Stimulated activated naive CD8-positive, alpha-beta T cell treated with anti-CD3 and anti-CD28 coated beads, Interleukin-15, amount 100 ng/mL, for 72 hours (primary cell): ENCODE results near the gene RERG.

Experiments
- ATAC-seq: fragments of 150-1000 bp; cut with Tn5 transposase; 2 replicates; pipeline ENCODE4 v1.10.0; 2021; ENCODE audit warnings: mild to moderate bottlenecking, moderate library complexity
- DNase-seq, 2 donors: peaks; one replicate each; pipeline ENCODE4 v3.0.0; 2021 to 2022
- H3K27ac Mint-ChIP-seq, 2 donors: one replicate each; pipeline ENCODE4 v1.8.0; 2022; ENCODE audit warnings: mild to moderate bottlenecking in 2 of 2, mixed read lengths in 2 of 2, moderate library complexity in 2 of 2
- H3K27me3 Mint-ChIP-seq: one replicate; pipeline ENCODE4 v1.8.0; 2022; ENCODE audit warnings: mixed read lengths
- H3K4me1 Mint-ChIP-seq: one replicate; pipeline ENCODE4 v1.8.0; 2022; ENCODE audit warnings: mild to moderate bottlenecking, mixed read lengths
- H3K4me3 Mint-ChIP-seq, 2 donors: one replicate each; pipeline ENCODE4 v1.8.0; 2022; ENCODE audit warnings: mild to moderate bottlenecking in 2 of 2, mixed read lengths in 2 of 2, moderate library complexity in 1 of 2
- H3K9me3 Mint-ChIP-seq, 2 donors: one replicate each; pipeline ENCODE4 v1.8.0; 2022; ENCODE audit warnings: mixed read lengths in 2 of 2

Gene RERG

GRCh38 chr12:15152456-15152855, 68.8 kb downstream of the RERG start:
- Mint-ChIP-seq H3K27ac (no peak overlapping the region), H3K27me3 (no peaks in the 10 kb centered on the region), H3K4me3 (no peak overlapping the region), H3K9me3 (no peaks in the 10 kb centered on the region), H3K4me1 (no peaks in the 10 kb centered on the region)
- ATAC-seq (no peak), DNase-seq (no peak)

- no peak overlapping the region for H3K27ac Mint-ChIP-seq
- no peaks in the 10 kb centered on the region for H3K9me3 Mint-ChIP-seq
- H3K4me3 Mint-ChIP-seq: no peak overlapping the region
- no peaks in the 10 kb centered on the region for H3K27me3 Mint-ChIP-seq
- H3K4me1 Mint-ChIP-seq: no peaks in the 10 kb centered on the region
- no peak for DNase-seq
- no peak for ATAC-seq
Measured at GRCh38 chr12:15151161-15152091, 69.8 kb downstream of the RERG start.

- H3K27ac Mint-ChIP-seq: no peak overlapping the region
- no peak overlapping the region for H3K4me3 Mint-ChIP-seq
- H3K27me3 Mint-ChIP-seq: peaks cover 12% of the 10 kb centered on the region
- no peaks in the 10 kb centered on the region for H3K4me1 Mint-ChIP-seq
- H3K9me3 Mint-ChIP-seq: no peaks in the 10 kb centered on the region
- DNase-seq (no peak), ATAC-seq (no peak)
Measured at GRCh38 chr12:15146585-15146984, 74.6 kb downstream of the RERG start.

- Mint-ChIP-seq H3K27me3 (peaks cover 12% of the 10 kb centered on the region), H3K27ac (no peak overlapping the region), H3K4me3 (no peak overlapping the region), H3K4me1 (no peaks in the 10 kb centered on the region), H3K9me3 (no peaks in the 10 kb centered on the region)
- ATAC-seq: no peak
- no peak for DNase-seq
Measured at GRCh38 chr12:15143467-15143866, 77.8 kb downstream of the RERG start.

GRCh38 chr12:15142711-15143110, 78.5 kb downstream of the RERG start:
- H3K4me1 Mint-ChIP-seq: no peaks in the 10 kb centered on the region
- no peaks in the 10 kb centered on the region for H3K9me3 Mint-ChIP-seq

GRCh38 chr12:15131431-15131830, 89.8 kb downstream of the RERG start:
- H3K4me3 Mint-ChIP-seq: no peak overlapping the region
- no peak for ATAC-seq
- no peak overlapping the region for H3K27ac Mint-ChIP-seq
- H3K9me3 Mint-ChIP-seq: no peaks in the 10 kb centered on the region
- H3K27me3 Mint-ChIP-seq: peaks cover 7% of the 10 kb centered on the region
- H3K4me1 Mint-ChIP-seq: no peaks in the 10 kb centered on the region
- DNase-seq: no peak

More at GRCh38 chr12:15142711-15143110, 78.5 kb downstream of the RERG start:
- Mint-ChIP-seq H3K27ac (no peak overlapping the region), H3K4me3 (no peak overlapping the region), H3K27me3 (peaks cover 12% of the 10 kb centered on the region)
- ATAC-seq: no peak
- no peak for DNase-seq

GRCh38 chr12:15130541-15130940, 90.7 kb downstream of the RERG start:
- Mint-ChIP-seq H3K27ac (no peak overlapping the region), H3K27me3 (peaks cover 7% of the 10 kb centered on the region), H3K4me1 (no peaks in the 10 kb centered on the region), H3K4me3 (no peak overlapping the region), H3K9me3 (no peaks in the 10 kb centered on the region)
- ATAC-seq (no peak), DNase-seq (no peak)

GRCh38 chr12:15123401-15123800, 97.8 kb downstream of the RERG start:
- no peak for DNase-seq
- ATAC-seq: no peak
- Mint-ChIP-seq H3K9me3 (no peaks in the 10 kb centered on the region), H3K4me1 (no peaks in the 10 kb centered on the region), H3K27me3 (no peaks in the 10 kb centered on the region), H3K27ac (no peak overlapping the region), H3K4me3 (no peak overlapping the region)

- no peak for ATAC-seq
- Mint-ChIP-seq H3K27me3 (no peaks in the 10 kb centered on the region), H3K4me3 (no peak overlapping the region), H3K27ac (no peak overlapping the region), H3K4me1 (no peaks in the 10 kb centered on the region), H3K9me3 (no peaks in the 10 kb centered on the region)
- DNase-seq: no peak
Measured at GRCh38 chr12:15122344-15122743, 98.9 kb downstream of the RERG start.

- H3K27me3 Mint-ChIP-seq: peaks cover 7% of the 10 kb centered on the region
- no peaks in the 10 kb centered on the region for H3K4me1 Mint-ChIP-seq
- DNase-seq (no peak), ATAC-seq (no peak)
- H3K9me3 Mint-ChIP-seq: no peaks in the 10 kb centered on the region
- no peak overlapping the region for H3K27ac Mint-ChIP-seq
- H3K4me3 Mint-ChIP-seq: no peak overlapping the region
Measured at GRCh38 chr12:15118955-15119354, 102.3 kb downstream of the RERG start.

GRCh38 chr12:15116983-15117382, 104.2 kb downstream of the RERG start:
- DNase-seq: no peak
- no peak for ATAC-seq
- no peak overlapping the region for H3K27ac Mint-ChIP-seq

GRCh38 chr12:15116086-15116485, 105.1 kb downstream of the RERG start:
- Mint-ChIP-seq H3K9me3 (no peaks in the 10 kb centered on the region), H3K4me1 (no peaks in the 10 kb centered on the region), H3K4me3 (no peak overlapping the region), H3K27me3 (peaks cover 14% of the 10 kb centered on the region), H3K27ac (no peak overlapping the region)
- ATAC-seq (no peak), DNase-seq (no peak)

More at GRCh38 chr12:15116983-15117382, 104.2 kb downstream of the RERG start:
- no peak overlapping the region for H3K4me3 Mint-ChIP-seq
- peaks cover 14% of the 10 kb centered on the region for H3K27me3 Mint-ChIP-seq
- H3K4me1 Mint-ChIP-seq: no peaks in the 10 kb centered on the region
- H3K9me3 Mint-ChIP-seq: no peaks in the 10 kb centered on the region

- ATAC-seq (no peak), DNase-seq (no peak)
- no peak overlapping the region for H3K4me3 Mint-ChIP-seq
- H3K27ac Mint-ChIP-seq: no peak overlapping the region
- no peaks in the 10 kb centered on the region for H3K4me1 Mint-ChIP-seq
- H3K9me3 Mint-ChIP-seq: no peaks in the 10 kb centered on the region
- peaks cover 20% of the 10 kb centered on the region for H3K27me3 Mint-ChIP-seq
Measured at GRCh38 chr12:15115434-15115833, 105.8 kb downstream of the RERG start.

- H3K4me3 Mint-ChIP-seq: no peak overlapping the region
- no peak overlapping the region for H3K27ac Mint-ChIP-seq
- no peaks in the 10 kb centered on the region for H3K4me1 Mint-ChIP-seq
- peaks cover 25% of the 10 kb centered on the region for H3K27me3 Mint-ChIP-seq
- no peak for DNase-seq
- no peaks in the 10 kb centered on the region for H3K9me3 Mint-ChIP-seq
- ATAC-seq: no peak
Measured at GRCh38 chr12:15114501-15114900, 106.7 kb downstream of the RERG start.

- H3K27me3 Mint-ChIP-seq: peaks cover 7% of the 10 kb centered on the region
- no peaks in the 10 kb centered on the region for H3K4me1 Mint-ChIP-seq
- H3K9me3 Mint-ChIP-seq: no peaks in the 10 kb centered on the region
- ATAC-seq (no peak), DNase-seq (no peak)
- no peak overlapping the region for H3K4me3 Mint-ChIP-seq
- no peak overlapping the region for H3K27ac Mint-ChIP-seq
Measured at GRCh38 chr12:15092826-15093225, 128.4 kb downstream of the RERG start.

GRCh38 chr12:15090441-15090840, 130.8 kb downstream of the RERG start:
- no peak for DNase-seq
- no peak overlapping the region for H3K27ac Mint-ChIP-seq
- H3K27me3 Mint-ChIP-seq: peaks cover 20% of the 10 kb centered on the region
- H3K4me3 Mint-ChIP-seq: no peak overlapping the region
- H3K9me3 Mint-ChIP-seq: no peaks in the 10 kb centered on the region
- no peak for ATAC-seq
- H3K4me1 Mint-ChIP-seq: no peaks in the 10 kb centered on the region

- H3K27me3 Mint-ChIP-seq: peaks cover 20% of the 10 kb centered on the region
- H3K27ac Mint-ChIP-seq: no peak overlapping the region
- no peaks in the 10 kb centered on the region for H3K9me3 Mint-ChIP-seq
- H3K4me1 Mint-ChIP-seq: no peaks in the 10 kb centered on the region
- H3K4me3 Mint-ChIP-seq: no peak overlapping the region
- DNase-seq (no peak), ATAC-seq (no peak)
Measured at GRCh38 chr12:15088105-15088504, 133.1 kb downstream of the RERG start.
